Colon (tissue), 2 donors: ENCODE results near the gene TBC1D3G.
"Not testable (repeated sequence)": the region's sequence is repeated elsewhere in the genome, so short reads cannot be mapped to it uniquely, and the experiment has no call there.

Experiments
- FAIRE-seq: peaks from 2 replicates; lab custom pipeline; 2012; peaks lifted over from hg19 to GRCh38; lab: Jason Lieb, UNC
- donor health status: control.
- donor health status: control.

TBC1D3G gene

GRCh38 chr17:36323584-36323983 lies at the start of gene TBC1D3G:
TSS of gene TBC1D3G (plus strand) at chr17:36323884. CDS start at chr17:36325412, 1,528 bp downstream.
- FAIRE-seq: not testable (repeated sequence)

GRCh38 chr17:36283256-36283655 lies 40.4 kb upstream of the TBC1D3G start:
- FAIRE-seq: not testable (repeated sequence)

- not testable (repeated sequence) for FAIRE-seq
Measured at GRCh38 chr17:36284219-36284618, 39.5 kb upstream of the TBC1D3G start.

- FAIRE-seq: not testable (repeated sequence)
Measured at GRCh38 chr17:36289965-36290612, 33.6 kb upstream of the TBC1D3G start.

DNA sequence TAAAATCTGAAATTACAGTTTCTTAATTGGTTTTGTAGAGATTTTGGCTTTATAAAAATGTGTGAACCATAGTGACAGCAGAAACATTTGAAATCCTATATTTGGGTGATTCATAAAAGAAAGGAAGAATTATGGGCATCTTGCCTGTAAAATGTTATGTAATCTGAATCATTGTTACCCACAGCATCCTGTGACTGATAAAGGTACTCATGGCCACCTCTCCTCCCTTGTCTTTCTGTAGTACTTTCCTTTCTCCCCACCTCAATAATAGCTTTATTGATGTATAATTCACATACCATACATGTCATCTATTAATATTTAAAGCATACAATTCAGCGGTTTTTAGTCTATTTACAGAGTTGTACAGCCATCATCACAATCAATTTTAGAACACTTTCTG lies 28.5 kb upstream of the TBC1D3G start:
- FAIRE-seq: not testable (repeated sequence)

DNA sequence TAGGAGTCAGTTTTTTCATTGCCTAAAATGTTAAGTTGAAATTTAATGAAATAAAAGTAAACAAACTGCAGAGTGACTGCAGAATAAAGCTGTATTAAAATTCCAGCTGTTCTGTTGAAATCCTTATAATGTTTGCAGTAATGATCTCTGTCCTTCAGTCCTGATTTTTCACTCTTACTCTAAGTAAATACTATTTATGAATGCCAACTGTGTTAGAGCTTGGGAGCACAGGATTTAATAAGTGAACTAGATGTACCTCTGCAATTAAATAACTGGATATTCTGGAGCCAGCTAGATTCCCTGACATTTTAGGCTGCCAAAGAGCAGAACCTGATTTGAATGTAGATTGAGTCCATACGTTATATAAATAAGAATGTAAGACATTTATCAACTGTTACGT lies 7.9 kb upstream of the TBC1D3G start:
- not testable (repeated sequence) for FAIRE-seq

DNA sequence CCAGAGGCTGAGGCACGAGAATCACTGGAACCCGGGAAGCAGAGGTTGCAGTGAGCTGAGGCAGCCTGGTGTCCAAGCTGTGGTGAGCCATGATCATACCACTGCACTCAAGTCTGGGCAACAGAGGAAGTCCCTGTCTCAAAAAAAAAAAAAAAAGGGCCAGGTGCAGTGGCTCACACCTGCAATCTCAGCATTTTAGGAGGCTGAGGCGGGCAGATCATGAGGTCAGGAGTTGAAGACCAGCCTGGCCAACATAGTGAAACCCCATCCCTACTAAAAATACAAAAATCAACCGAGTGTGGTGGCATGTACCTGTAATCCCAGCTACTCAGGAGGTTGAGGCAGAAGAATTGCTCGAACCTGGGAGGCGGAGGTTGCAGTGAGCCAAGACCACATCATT lies 38.8 kb downstream of the TBC1D3G start:
- FAIRE-seq: not testable (repeated sequence)

- FAIRE-seq: not testable (repeated sequence)
Measured at GRCh38 chr17:36375938-36376337, 52.3 kb downstream of the TBC1D3G start.
